Fibroblast of lung (primary cell): Measurements from ENCODE around the gene USF1. TPM values are rescaled to one million over a fixed set of nuclear protein-coding genes. Genes with fewer than 3 reads are reported as not detected.
"Not testable (repeated sequence)": the region's sequence is repeated elsewhere in the genome, so short reads cannot be mapped to it uniquely, and the experiment has no call there.

Experiments
- DNase-seq, 2 donors: peaks; one replicate each; pipeline versions ENCODE4 v3.0.0 to v3.0.0-alpha.2; 2010; ENCODE audit warnings: low read depth in 2 of 2
- H2AFZ ChIP-seq: 2 replicates; pipeline ENCODE4 v1.5.1; 2012; ENCODE audit warnings: low read length, control low read depth, inconsistent platforms
- H3K27ac ChIP-seq: 2 replicates; pipeline ENCODE4 v1.5.1; 2011; ENCODE audit warnings: low read length, control low read depth; ENCODE audit not compliant: insufficient read depth
- H3K27me3 ChIP-seq: 2 replicates; pipeline ENCODE4 v1.5.1; 2011; ENCODE audit warnings: mild to moderate bottlenecking, low read length; ENCODE audit not compliant: control insufficient read depth, insufficient read depth
- H3K36me3 ChIP-seq: 2 replicates; pipeline ENCODE4 v1.5.1; 2011; ENCODE audit warnings: low read length; ENCODE audit not compliant: control insufficient read depth, insufficient read depth
- H3K4me1 ChIP-seq: 2 replicates; pipeline ENCODE4 v1.5.1; 2011; ENCODE audit warnings: low read length; ENCODE audit not compliant: control insufficient read depth, insufficient read depth; ENCODE audit errors: extremely low read depth
- H3K4me2 ChIP-seq: 2 replicates; pipeline ENCODE4 v1.5.1; 2011; ENCODE audit warnings: low read length, control low read depth; ENCODE audit not compliant: insufficient read depth; ENCODE audit errors: extremely low read depth
- H3K4me3 ChIP-seq, 4 experiments: fragments of 200-600 bp in 1 of 4; sonication (generic) in 1 of 4; replicated peaks in 1 of 4; 2 replicates each; pipeline ENCODE4 v1.5.1; 2011 to 2016; ENCODE audit warnings: low read length in 4 of 4, low read depth in 3 of 4, mild to moderate bottlenecking in 3 of 4, control low read depth in 2 of 4, inconsistent platforms in 1 of 4, mixed read lengths in 1 of 4; ENCODE audit not compliant: insufficient read depth in 1 of 4; ENCODE audit errors: control extremely low read depth in 1 of 4
- H3K79me2 ChIP-seq: 2 replicates; pipeline ENCODE4 v1.5.1; 2012; ENCODE audit warnings: mild to moderate bottlenecking, low read length, inconsistent platforms; ENCODE audit not compliant: control insufficient read depth, insufficient read depth
- H3K9ac ChIP-seq: 2 replicates; pipeline ENCODE4 v1.5.1; 2011; ENCODE audit warnings: mild to moderate bottlenecking, low read length, control low read depth; ENCODE audit not compliant: insufficient read depth
- H3K9me3 ChIP-seq: 2 replicates; pipeline ENCODE4 v1.5.1; 2012; ENCODE audit warnings: low read depth, low read length; ENCODE audit not compliant: control insufficient read depth, insufficient read depth
- H4K20me1 ChIP-seq: 2 replicates; pipeline ENCODE4 v1.5.1; 2011; ENCODE audit warnings: low read length; ENCODE audit not compliant: control insufficient read depth, insufficient read depth; ENCODE audit errors: extremely low read depth
- CTCF ChIP-seq, 2 donors: IDR thresholded peaks in 1 of 2; conservative IDR thresholded peaks in 1 of 2; 1 replicate in 1 of 2; 2 replicates in 1 of 2; pipeline ENCODE4 v1.5.1; 2011 to 2012; ENCODE audit warnings: low read length in 2 of 2, control low read depth in 1 of 2, inconsistent platforms in 1 of 2, low read depth in 1 of 2, mild to moderate bottlenecking in 1 of 2
- EZH2 ChIP-seq: IDR thresholded peaks from 2 replicates; pipeline ENCODE4 v1.5.1; 2012; ENCODE audit warnings: low read length, control low read depth, mild to moderate bottlenecking; ENCODE audit errors: missing control alignments
- polyA plus RNA-seq, 2 donors: library from polyadenylated mRNA; depleted of rRNA in 1 of 2; stranded (reverse) in 1 of 2; unstranded in 1 of 2; fragments of >200 nt; gene quantifications; 2 replicates each; pipeline ENCODE4 v1.2.1, GENCODE V29; 2011 to 2012; ENCODE audit warnings: missing spikeins in 1 of 2
- total RNA-seq: library from RNA; depleted of rRNA; stranded (reverse); fragments of >200 nt; gene quantifications from 2 replicates; pipeline ENCODE4 v1.2.1, GENCODE V29; 2014

The USF1 gene
- total and polyA plus RNA-seq, 2 donors (not counting 1 experiment from before 2014, with no cell fraction given) = 23.9 to 80.1 TPM

DNA sequence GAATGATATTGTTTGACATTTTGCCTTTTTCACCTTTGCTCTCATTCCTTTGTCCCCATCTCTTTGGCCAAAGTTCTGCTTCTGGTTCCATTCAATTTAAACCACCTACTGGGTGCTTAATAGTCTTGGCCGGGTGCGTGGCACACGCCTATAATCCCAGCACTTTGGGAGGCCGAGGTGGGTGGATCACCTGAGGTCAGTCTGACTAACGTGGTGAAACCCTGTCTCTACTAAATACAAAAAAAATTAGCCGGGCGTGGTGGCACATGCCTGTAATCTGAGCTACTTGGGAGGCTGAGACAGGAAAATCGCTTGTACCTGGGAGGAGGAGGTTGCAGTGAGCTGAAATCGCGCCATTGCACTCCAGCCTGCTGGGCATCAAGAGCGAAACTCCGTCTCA is 23.3 kb downstream of the USF1 start:
- H3K9ac ChIP-seq, H3K4me2 ChIP-seq: not testable (repeated sequence)

GRCh38 chr1:161021970-161022353 is 23.8 kb downstream of the USF1 start:
- H3K9ac ChIP-seq = no peak overlapping the region
- peaks cover 6% of the 10 kb centered on the region for H3K4me1 ChIP-seq
- peaks cover 26% of the 10 kb centered on the region for H3K27me3 ChIP-seq
- H3K9me3 ChIP-seq = no peaks in the 10 kb centered on the region
- H4K20me1 ChIP-seq = no peaks in the 10 kb centered on the region
- DNase-seq = no peak
- TF ChIP-seq EZH2 (no peak), CTCF (conservative IDR thresholded peaks at IDR 0.05 in 1 of 2, IDR thresholded peaks at IDR 0.05 in 1 of 2; ENCODE audit: low read depth in 1 of 2, low read length in 2 of 2) (no peak)
- no peak overlapping the region for H2AFZ ChIP-seq
- no peak overlapping the region for H3K4me3 ChIP-seq
- no peak overlapping the region for H3K4me2 ChIP-seq
- no peak overlapping the region for H3K27ac ChIP-seq
- H3K36me3 ChIP-seq = no peaks in the 10 kb centered on the region
- no peaks in the 10 kb centered on the region for H3K79me2 ChIP-seq

More for the DNA sequence above, 23.3 kb downstream of the USF1 start:
- not testable (repeated sequence) for H3K79me2 ChIP-seq, H2AFZ ChIP-seq, H3K27ac ChIP-seq, H4K20me1 ChIP-seq, DNase-seq, H3K4me3 ChIP-seq, H3K9me3 ChIP-seq, H3K36me3 ChIP-seq, H3K4me1 ChIP-seq
- peaks cover 26% of the 10 kb centered on the region for H3K27me3 ChIP-seq

DNA sequence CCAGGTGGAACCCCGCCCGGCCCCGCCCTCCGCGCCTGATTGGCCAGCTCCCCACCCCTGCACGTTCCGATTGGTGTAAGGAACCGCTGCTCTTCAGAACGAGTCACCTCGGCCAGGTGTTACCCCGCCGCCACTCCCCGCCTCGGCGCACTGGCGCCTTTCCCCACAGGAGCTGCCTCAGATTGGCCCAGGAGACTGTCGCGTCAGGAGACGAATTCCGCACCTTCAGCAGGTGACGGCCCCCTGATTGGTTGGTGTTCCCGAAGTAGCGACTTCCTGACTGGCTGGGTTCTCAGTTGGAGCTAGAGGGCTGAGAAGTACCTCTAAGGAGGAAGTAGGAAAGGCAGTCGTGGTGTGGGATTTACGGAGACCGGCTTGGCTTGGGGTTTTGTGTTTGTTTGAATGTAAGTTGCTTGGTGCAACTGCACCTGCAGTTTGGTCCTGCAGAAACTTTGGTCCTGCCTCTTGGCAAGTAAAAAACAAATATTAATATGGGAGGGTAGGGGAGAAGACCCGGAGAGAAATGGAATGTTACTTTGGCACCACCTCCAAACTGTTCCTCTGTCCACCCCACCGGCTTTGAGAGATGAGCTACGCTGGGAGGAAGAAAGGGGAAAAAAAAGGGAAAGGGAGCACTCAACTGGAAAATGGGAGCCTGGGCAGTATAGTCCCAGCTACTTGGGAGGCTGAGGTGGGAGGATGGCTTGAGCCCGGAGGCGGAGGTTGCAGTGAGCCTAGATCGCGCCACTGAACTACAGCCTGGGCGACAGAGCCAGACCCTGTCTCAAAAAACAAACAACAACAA is 24.4 kb downstream of the USF1 start:
- Histone ChIP-seq H3K9ac (peak overlapping the region; percentile 10), H3K9me3 (no peaks in the 10 kb centered on the region), H3K27ac (no peak overlapping the region), H4K20me1 (no peaks in the 10 kb centered on the region), H3K79me2 (no peaks in the 10 kb centered on the region), H3K27me3 (peaks cover 26% of the 10 kb centered on the region), H2AFZ (peak overlapping the region; percentile 20), H3K36me3 (no peaks in the 10 kb centered on the region), H3K4me1 (peaks cover 6% of the 10 kb centered on the region), H3K4me2 (peak overlapping the region; percentile 88), H3K4me3 (peak overlapping the region in 3 of 4 experiments; percentile 27 to 59 (median 53))
- no peak for TF ChIP-seq CTCF (conservative IDR thresholded peaks at IDR 0.05 in 1 of 2, IDR thresholded peaks at IDR 0.05 in 1 of 2; ENCODE audit: low read depth in 1 of 2, low read length in 2 of 2)
- peak; percentile 51 for TF ChIP-seq EZH2
- DNase-seq = peak in 1 of 2 donors; percentile 48
